HCT116 (cell line): ENCODE measurements around the gene OR6N2. TPM values are rescaled to one million over a fixed set of nuclear protein-coding genes. Genes with fewer than 3 reads are reported as not detected.

Experiments used
- ATAC-seq: fragments of 200-7000 bp; cut with Tn5 transposase; 2 replicates; pipeline ENCODE4 v1.9.1; 2020; ENCODE audit warnings: mild to moderate bottlenecking, moderate library complexity
- BruUV-seq: library from RNA; stranded (reverse); fragments of 400-500 nt; replicated peaks from 2 replicates; lab custom pipeline; 2021; lab: Mats Ljungman, UMichigan
- CTCF ChIA-PET: fragments of 300-600 bp; sonication (Branson Sonifier 250); formaldehyde crosslinking; loops from one replicate; lab custom pipeline; 2021; ENCODE audit warnings: antibody characterized with exemption; lab: Charles Lee
- POLR2A ChIA-PET: fragments of 300-600, 350-600 bp; sonication (Branson Sonifier 250); formaldehyde crosslinking; loops from one replicate; lab custom pipeline; 2021; ENCODE audit warnings: antibody characterized with exemption; lab: Charles Lee
- RAD21 ChIA-PET, 2 experiments: fragments of 300-600 bp; sonication (Branson Sonifier 250); formaldehyde crosslinking; loops; one replicate each; lab custom pipeline; 2023; ENCODE audit warnings: low total read pairs in 2 of 2; ENCODE audit not compliant: uncharacterized antibody in 2 of 2, unreplicated experiment in 2 of 2, low non-redundant PET in 1 of 2; lab: Charles Lee
- DNase-seq: peaks from one replicate; pipeline ENCODE4 v3.0.0-alpha.2; 2010; ENCODE audit warnings: low read depth, low spot score
- H2AFZ ChIP-seq: fragments of 200-600 bp; shearing (Covaris generic), sonication (generic); 2 replicates; pipeline ENCODE4 v1.6.1; 2017; ENCODE audit warnings: low read depth, mixed run types, mixed read lengths, antibody characterized with exemption, low read length; ENCODE audit not compliant: poor library complexity, severe bottlenecking
- H3K27ac ChIP-seq: 2 replicates; pipeline ENCODE4 v1.5.1; 2012; ENCODE audit warnings: low read depth, low read length
- H3K27me3 ChIP-seq: fragments of 200-600 bp; sonication (generic); 2 replicates; pipeline ENCODE4 v1.6.1; 2016; ENCODE audit warnings: mixed run types, low read length, mixed read lengths; ENCODE audit not compliant: insufficient read depth
- H3K36me3 ChIP-seq, 2 experiments: fragments of 200-500 bp in 1 of 2; fragments of 200-600 bp in 1 of 2; sonication (Bioruptor generic) in 1 of 2; sonication (generic) in 1 of 2; 2 replicates each; pipeline versions ENCODE4 v1.5.1 to v1.6.1; 2014 to 2016; ENCODE audit warnings: low read length in 2 of 2, inconsistent platforms in 1 of 2, mixed read lengths in 1 of 2, mixed run types in 1 of 2; ENCODE audit not compliant: insufficient read depth in 2 of 2, control insufficient read depth in 1 of 2
- H3K4me1 ChIP-seq, 2 experiments: fragments of 200-600 bp in 1 of 2; sonication (generic) in 1 of 2; 2 replicates each; pipeline versions ENCODE4 v1.5.1 to v1.6.1; 2012 to 2017; ENCODE audit warnings: low read length in 2 of 2, inconsistent platforms in 1 of 2, mild to moderate bottlenecking in 1 of 2, mixed read lengths in 1 of 2, mixed run types in 1 of 2, moderate library complexity in 1 of 2; ENCODE audit not compliant: insufficient read depth in 2 of 2, control insufficient read depth in 1 of 2
- H3K4me2 ChIP-seq: fragments of 200-600 bp; sonication (generic); 2 replicates; pipeline ENCODE4 v1.6.1; 2017; ENCODE audit warnings: mixed run types, low read length, mixed read lengths
- H3K4me3 ChIP-seq, 2 experiments: fragments of 200-600 bp in 1 of 2; sonication (generic) in 1 of 2; replicated peaks in 1 of 2; 2 replicates each; pipeline ENCODE4 v1.5.1; 2011 to 2016; ENCODE audit warnings: low read length in 2 of 2, control low read depth in 1 of 2, low read depth in 1 of 2, mild to moderate bottlenecking in 1 of 2, mixed read lengths in 1 of 2, mixed run types in 1 of 2
- H3K79me2 ChIP-seq: fragments of 200-600 bp; sonication (generic); 2 replicates; pipeline ENCODE4 v1.6.1; 2017; ENCODE audit warnings: mild to moderate bottlenecking, mixed run types, low read length, moderate library complexity, mixed read lengths; ENCODE audit not compliant: insufficient read depth
- H3K9ac ChIP-seq: fragments of 200-600 bp; sonication (generic); 2 replicates; pipeline ENCODE4 v1.6.1; 2016; ENCODE audit warnings: low read length, mixed read lengths
- H3K9me2 ChIP-seq: fragments of 200-600 bp; sonication (generic), shearing (Covaris generic); 2 replicates; pipeline ENCODE4 v1.6.1; 2017; ENCODE audit warnings: mixed run types, mild to moderate bottlenecking, moderate library complexity; ENCODE audit not compliant: insufficient read depth
- H3K9me3 ChIP-seq, 2 experiments: fragments of 200-500 bp in 1 of 2; fragments of 200-600 bp in 1 of 2; sonication (Bioruptor generic) in 1 of 2; sonication (generic) in 1 of 2; 2 replicates each; pipeline ENCODE4 v1.6.1; 2014 to 2017; ENCODE audit warnings: low read length in 2 of 2, mixed read lengths in 2 of 2, inconsistent platforms in 1 of 2, low read depth in 1 of 2, mild to moderate bottlenecking in 1 of 2, mixed run types in 1 of 2, moderate library complexity in 1 of 2; ENCODE audit not compliant: control insufficient read depth in 1 of 2, insufficient read depth in 1 of 2
- H4K20me1 ChIP-seq: fragments of 200-600 bp; sonication (generic), shearing (Covaris generic); 2 replicates; pipeline ENCODE4 v1.6.1; 2017; ENCODE audit warnings: mixed run types, mild to moderate bottlenecking, moderate library complexity; ENCODE audit not compliant: insufficient read depth
- ATF3 ChIP-seq: IDR thresholded peaks from 2 replicates; pipeline ENCODE4 v1.6.1; 2012
- EGR1 ChIP-seq: IDR thresholded peaks from 2 replicates; pipeline ENCODE4 v1.6.1; 2012; ENCODE audit warnings: low read depth
- ELF1 ChIP-seq: IDR thresholded peaks from 2 replicates; pipeline ENCODE4 v1.6.1; 2012; ENCODE audit warnings: low read depth, borderline replicate concordance
- FOSL1 ChIP-seq: IDR thresholded peaks from 2 replicates; pipeline ENCODE4 v1.6.1; 2012; ENCODE audit warnings: low read depth
- RAD21 ChIP-seq: IDR thresholded peaks from 2 replicates; pipeline ENCODE4 v1.6.1; 2012; ENCODE audit warnings: low read depth, mild to moderate bottlenecking
- REST ChIP-seq: IDR thresholded peaks from 2 replicates; pipeline ENCODE4 v1.6.1; 2012; ENCODE audit warnings: low read depth
- SP1 ChIP-seq: IDR thresholded peaks from 2 replicates; pipeline ENCODE4 v1.6.1; 2012; ENCODE audit warnings: low read depth
- SRF ChIP-seq: IDR thresholded peaks from 2 replicates; pipeline ENCODE4 v1.6.1; 2012; ENCODE audit warnings: low read depth
- TCF7L2 ChIP-seq: IDR thresholded peaks from 2 replicates; pipeline ENCODE4 v1.7.0; 2011; ENCODE audit warnings: borderline replicate concordance, inconsistent platforms; ENCODE audit not compliant: insufficient read depth, insufficient read length; ENCODE audit errors: extremely low read depth
- ZBTB33 ChIP-seq: IDR thresholded peaks from 2 replicates; pipeline ENCODE4 v1.6.1; 2011; ENCODE audit warnings: mild to moderate bottlenecking, low read length, moderate library complexity; ENCODE audit not compliant: insufficient replicate concordance; ENCODE audit errors: extremely low read depth
- intact Hi-C: fragments of 100-400 bp; cut with micrococcal nuclease; formaldehyde crosslinking; loops from 2 replicates; pipeline ENCODE4 v1.10.0; 2022
- total RNA-seq: library from RNA; stranded (reverse); gene quantifications from one replicate; pipeline ENCODE4 v1.2.1, GENCODE V29; 2021; ENCODE audit not compliant: unreplicated experiment

The OR6N2 gene
- total RNA-seq, 1 experiment from 2014 or later, result not detected

GRCh38 chr1:158799689-158800088 lies 18.7 kb upstream of the OR6N2 start:
- Histone ChIP-seq H3K4me2 (no peak overlapping the region), H3K9me3 (no peaks in the 10 kb centered on the region; a peak in 1 of 4 replicates), H3K9me2 (no peaks in the 10 kb centered on the region), H3K79me2 (no peaks in the 10 kb centered on the region), H4K20me1 (no peaks in the 10 kb centered on the region), H3K4me1 (no peaks in the 10 kb centered on the region), H3K9ac (no peak overlapping the region)
- ChIA-PET CTCF (no interaction called here), RAD21 (no interaction called here), POLR2A (no interaction called here)
- intact Hi-C loops, result no loop called here
- no peak for ATAC-seq
- TF ChIP-seq SRF (no peak), FOSL1 (no peak), EGR1 (no peak)
- TF ChIP-seq, all 23 proteins: peak for 0
- H3K27me3 ChIP-seq, result no peaks in the 10 kb centered on the region
- H3K36me3 ChIP-seq, result no peaks in the 10 kb centered on the region
- BruUV-seq, result no TSS peak
- no peak overlapping the region for H2AFZ ChIP-seq
- no peak for DNase-seq
- H3K27ac ChIP-seq, result no peak overlapping the region
- no peak overlapping the region for H3K4me3 ChIP-seq

GRCh38 chr1:158798531-158798930 lies 17.5 kb upstream of the OR6N2 start:
- Histone ChIP-seq H3K79me2 (no peaks in the 10 kb centered on the region), H3K9ac (no peak overlapping the region), H3K4me2 (no peak overlapping the region), H3K4me1 (no peaks in the 10 kb centered on the region), H4K20me1 (no peaks in the 10 kb centered on the region), H3K9me2 (no peaks in the 10 kb centered on the region), H3K9me3 (peaks cover 0 to 5% of the 10 kb centered on the region in 2 experiments; a peak in 1 of 4 replicates), H3K36me3 (no peaks in the 10 kb centered on the region), H2AFZ (no peak overlapping the region), H3K4me3 (no peak overlapping the region), H3K27ac (no peak overlapping the region), H3K27me3 (no peaks in the 10 kb centered on the region)
- BruUV-seq, result no TSS peak
- CTCF ChIA-PET, result no interaction called here
- RAD21 ChIA-PET, result no interaction called here
- DNase-seq, result no peak
- POLR2A ChIA-PET, result no interaction called here
- TF ChIP-seq ATF3 (no peak), SP1 (no peak), ELF1 (no peak), TCF7L2 (no peak), ZBTB33 (no peak), RAD21 (no peak), REST (no peak)
- intact Hi-C loops, result no loop called here
- ATAC-seq, result no peak
